GM23248 (cell line): ENCODE results near the gene GABRG2. TPM values are rescaled to one million over a fixed set of nuclear protein-coding genes. Genes with fewer than 3 reads are reported as not detected.

Source experiments
- DNase-seq: peaks from one replicate; pipeline ENCODE4 v3.0.0-alpha.2; 2015
- H2AFZ ChIP-seq: fragments of 200-600 bp; sonication (generic); 2 replicates; pipeline ENCODE4 v1.6.1; 2016; ENCODE audit warnings: antibody characterized with exemption
- H3F3A ChIP-seq: fragments of 200-600 bp; sonication (generic); 2 replicates; pipeline ENCODE4 v1.6.1; 2016; ENCODE audit warnings: mild to moderate bottlenecking, antibody characterized with exemption, mixed run types; ENCODE audit not compliant: insufficient read depth
- H3K27ac ChIP-seq: fragments of 200-600 bp; sonication (generic); 2 replicates; pipeline ENCODE4 v1.5.1; 2016; ENCODE audit warnings: mild to moderate bottlenecking
- H3K27me3 ChIP-seq: fragments of 200-600 bp; sonication (generic); replicated peaks from 2 replicates; pipeline ENCODE4 v1.6.1; 2016; ENCODE audit warnings: mild to moderate bottlenecking; ENCODE audit not compliant: insufficient read depth
- H3K36me3 ChIP-seq: fragments of 200-600 bp; sonication (generic); 2 replicates; pipeline ENCODE4 v1.6.1; 2016; ENCODE audit warnings: low read depth, mild to moderate bottlenecking
- H3K4me1 ChIP-seq: fragments of 200-600 bp; sonication (generic); 2 replicates; pipeline ENCODE4 v1.6.1; 2016; ENCODE audit warnings: mild to moderate bottlenecking; ENCODE audit not compliant: insufficient read depth
- H3K4me2 ChIP-seq: fragments of 200-600 bp; sonication (generic); one replicate; pipeline ENCODE4 v1.6.1; 2016; ENCODE audit warnings: mild to moderate bottlenecking; ENCODE audit not compliant: unreplicated experiment
- H3K4me3 ChIP-seq: fragments of 200-600 bp; sonication (generic); 2 replicates; pipeline ENCODE4 v1.5.1; 2016; ENCODE audit warnings: mild to moderate bottlenecking
- H3K79me2 ChIP-seq: fragments of 200-600 bp; sonication (generic); 2 replicates; pipeline ENCODE4 v1.6.1; 2016; ENCODE audit warnings: mild to moderate bottlenecking; ENCODE audit not compliant: insufficient read depth
- H3K9ac ChIP-seq: fragments of 200-600 bp; sonication (generic); 2 replicates; pipeline ENCODE4 v1.6.1; 2016; ENCODE audit warnings: mild to moderate bottlenecking
- H3K9me2 ChIP-seq: fragments of 200-600 bp; sonication (generic); 2 replicates; pipeline ENCODE4 v1.6.1; 2016; ENCODE audit warnings: mixed run types, mild to moderate bottlenecking, moderate library complexity; ENCODE audit not compliant: insufficient read depth
- H3K9me3 ChIP-seq: fragments of 200-600 bp; sonication (generic); one replicate; pipeline ENCODE4 v1.6.1; 2017; ENCODE audit warnings: low read depth
- H4K20me1 ChIP-seq: fragments of 200-600 bp; sonication (generic); 2 replicates; pipeline ENCODE4 v1.6.0; 2016; ENCODE audit not compliant: insufficient read depth
- EZH2 ChIP-seq: fragments of 200-600 bp; sonication (generic); IDR thresholded peaks from 2 replicates; pipeline ENCODE4 v1.6.1; 2018; ENCODE audit warnings: antibody characterized with exemption, mild to moderate bottlenecking; ENCODE audit not compliant: insufficient read depth, poor library complexity, severe bottlenecking
- EZH2phosphoT487 ChIP-seq: fragments of 200-600 bp; sonication (generic); IDR thresholded peaks from 2 replicates; pipeline ENCODE4 v1.6.1; 2018; ENCODE audit warnings: antibody characterized with exemption, moderate library complexity, mild to moderate bottlenecking, low read depth; ENCODE audit not compliant: insufficient read depth
- WGBS, 2 experiments: methylation state at CpG; one replicate each; pipeline ENCODE4 v1.1.6; 2015 to 2017; ENCODE audit warnings: low lambda C conversion rate in 2 of 2, low coverage in 1 of 2; ENCODE audit errors: missing lambda C conversion rate in 2 of 2; 5-methylcytosine and 5-hydroxymethylcytosine counted together
- in situ Hi-C: fragments of 300-500 bp; cut with MboI; formaldehyde crosslinking; loops from 2 replicates; pipeline ENCODE4 v1.15.0; 2020
- polyA plus RNA-seq: library from polyadenylated mRNA; unstranded; fragments of >200 nt; fragmentation: Nextera tagmentation; extraction: Ambion mirVana; gene quantifications from 2 replicates; pipeline ENCODE4 v1.2.1, GENCODE V29; 2016
- total RNA-seq: library from RNA; depleted of rRNA; stranded (reverse); fragments of >200 nt; shearing (Covaris generic); gene quantifications from 2 replicates; pipeline ENCODE4 v1.2.3, GENCODE V29; 2014

Gene GABRG2
- total and polyA plus RNA-seq, 2 experiments from 2014 or later = not detected

GRCh38 chr5:162068936-162069335 is 1.4 kb downstream of the GABRG2 start:
- Histone ChIP-seq H3K4me2 (no peak overlapping the region), H3K27me3 (no peaks in the 10 kb centered on the region), H3K4me3 (no peak overlapping the region), H2AFZ (no peak overlapping the region), H3K9me3 (no peaks in the 10 kb centered on the region), H3K9ac (no peak overlapping the region), H3K27ac (no peak overlapping the region), H4K20me1 (no peaks in the 10 kb centered on the region), H3K9me2 (no peaks in the 10 kb centered on the region), H3K4me1 (no peaks in the 10 kb centered on the region), H3F3A (no peaks in the 10 kb centered on the region), H3K36me3 (no peaks in the 10 kb centered on the region), H3K79me2 (no peaks in the 10 kb centered on the region)
- DNase-seq = no peak
- 21 to 25% methylated on average over 4 of the region's 4 CpGs for WGBS, 2 experiments
- no peak for TF ChIP-seq EZH2
- no peak for TF ChIP-seq EZH2phosphoT487
- in situ Hi-C loops = no loop called here

- H3K9me3 ChIP-seq = no peaks in the 10 kb centered on the region
- no peaks in the 10 kb centered on the region for H3K9me2 ChIP-seq
- no peak overlapping the region for H3K9ac ChIP-seq
- H3K79me2 ChIP-seq = no peaks in the 10 kb centered on the region
- in situ Hi-C loops = no loop called here
- 0 to 5% methylated on average over 1 of the region's 1 CpG for WGBS, 2 experiments
- H3K4me1 ChIP-seq = no peaks in the 10 kb centered on the region
- H3K4me3 ChIP-seq = no peak overlapping the region
- H3K27me3 ChIP-seq = no peaks in the 10 kb centered on the region
- DNase-seq = no peak
- H2AFZ ChIP-seq = no peak overlapping the region
- no peaks in the 10 kb centered on the region for H3F3A ChIP-seq
- H3K27ac ChIP-seq = no peak overlapping the region
- H3K36me3 ChIP-seq = no peaks in the 10 kb centered on the region
- H3K4me2 ChIP-seq = no peak overlapping the region
- no peaks in the 10 kb centered on the region for H4K20me1 ChIP-seq
- TF ChIP-seq EZH2 (no peak), EZH2phosphoT487 (no peak)
These were observed 11.2 kb downstream of the GABRG2 start for GRCh38 chr5:162078805-162079204.

GRCh38 chr5:162091336-162091735 is 23.8 kb downstream of the GABRG2 start:
- no peak overlapping the region for H3K4me2 ChIP-seq
- H3K27ac ChIP-seq = no peak overlapping the region
- in situ Hi-C loops = no loop called here
- H3K4me1 ChIP-seq = no peaks in the 10 kb centered on the region
- H4K20me1 ChIP-seq = no peaks in the 10 kb centered on the region
- H3K9me3 ChIP-seq = no peaks in the 10 kb centered on the region
- no peaks in the 10 kb centered on the region for H3K9me2 ChIP-seq
- H3K79me2 ChIP-seq = no peaks in the 10 kb centered on the region
- DNase-seq = no peak
- H3F3A ChIP-seq = no peaks in the 10 kb centered on the region
- no peaks in the 10 kb centered on the region for H3K36me3 ChIP-seq
- no peaks in the 10 kb centered on the region for H3K27me3 ChIP-seq
- H3K4me3 ChIP-seq = no peak overlapping the region
- no peak overlapping the region for H2AFZ ChIP-seq
- 38 to 44% methylated on average over 2 of the region's 2 CpGs for WGBS, 2 experiments
- H3K9ac ChIP-seq = no peak overlapping the region
- TF ChIP-seq EZH2phosphoT487 (no peak), EZH2 (no peak)

- no peaks in the 10 kb centered on the region for H3K27me3 ChIP-seq
- H3K27ac ChIP-seq = no peak overlapping the region
- in situ Hi-C loops = no loop called here
- 19% methylated on average over 2 of the region's 2 CpGs for WGBS, 2 experiments
- H3K9me2 ChIP-seq = no peaks in the 10 kb centered on the region
- TF ChIP-seq EZH2 = no peak
- no peak for TF ChIP-seq EZH2phosphoT487
- no peaks in the 10 kb centered on the region for H3K9me3 ChIP-seq
- H3K79me2 ChIP-seq = no peaks in the 10 kb centered on the region
- no peak overlapping the region for H3K9ac ChIP-seq
- no peak for DNase-seq
- no peaks in the 10 kb centered on the region for H3F3A ChIP-seq
- no peak overlapping the region for H3K4me2 ChIP-seq
- H3K4me3 ChIP-seq = no peak overlapping the region
- H3K4me1 ChIP-seq = no peaks in the 10 kb centered on the region
- H3K36me3 ChIP-seq = no peaks in the 10 kb centered on the region
- H4K20me1 ChIP-seq = no peaks in the 10 kb centered on the region
- H2AFZ ChIP-seq = no peak overlapping the region
These were observed 28.9 kb downstream of the GABRG2 start for GRCh38 chr5:162096448-162096847.

- WGBS, 2 experiments = 10 to 12% methylated on average over 2 of the region's 2 CpGs
- TF ChIP-seq EZH2phosphoT487 (no peak), EZH2 (no peak)
- Histone ChIP-seq H3F3A (no peaks in the 10 kb centered on the region), H3K36me3 (no peaks in the 10 kb centered on the region), H3K4me2 (no peak overlapping the region), H4K20me1 (no peaks in the 10 kb centered on the region), H2AFZ (no peak overlapping the region), H3K27ac (no peak overlapping the region), H3K9me2 (no peaks in the 10 kb centered on the region), H3K9ac (no peak overlapping the region), H3K79me2 (no peaks in the 10 kb centered on the region), H3K9me3 (peaks cover 3% of the 10 kb centered on the region), H3K4me3 (no peak overlapping the region), H3K27me3 (no peaks in the 10 kb centered on the region), H3K4me1 (no peaks in the 10 kb centered on the region)
- in situ Hi-C loops = no loop called here
- no peak for DNase-seq
These were observed 40.0 kb downstream of the GABRG2 start for GRCh38 chr5:162107591-162107990.
